Loucy (cell line): Measurements from ENCODE around the gene DMGDH.

Source experiments
- H2AFZ ChIP-seq: fragments of 200-600 bp; sonication (generic); 2 replicates; pipeline ENCODE4 v1.6.0; 2016; ENCODE audit warnings: antibody characterized with exemption, mild to moderate bottlenecking, low read length, moderate library complexity
- H3F3A ChIP-seq: fragments of 200-600 bp; 2 replicates; pipeline ENCODE4 v1.6.0; 2016; ENCODE audit warnings: antibody characterized with exemption, low read depth, mild to moderate bottlenecking
- H3K27me3 ChIP-seq: fragments of 200-600 bp; sonication (generic); 2 replicates; pipeline ENCODE4 v1.6.1; 2014; ENCODE audit warnings: low read length, mild to moderate bottlenecking; ENCODE audit not compliant: insufficient read depth, poor library complexity, severe bottlenecking
- H3K36me3 ChIP-seq: fragments of 200-600 bp; sonication (generic); 2 replicates; pipeline ENCODE4 v1.6.1; 2016; ENCODE audit warnings: low read length; ENCODE audit not compliant: insufficient read depth
- H3K4me1 ChIP-seq: fragments of 200-600 bp; sonication (generic); 2 replicates; pipeline ENCODE4 v1.5.1; 2014; ENCODE audit warnings: low read length, mild to moderate bottlenecking; ENCODE audit not compliant: insufficient read depth, poor library complexity, severe bottlenecking
- H3K4me2 ChIP-seq: fragments of 200-600 bp; sonication (generic); 2 replicates; pipeline ENCODE4 v1.6.0; 2014; ENCODE audit warnings: antibody characterized with exemption, low read length, low read depth, mild to moderate bottlenecking; ENCODE audit not compliant: poor library complexity, severe bottlenecking
- H3K4me3 ChIP-seq: fragments of 200-600 bp; sonication (generic); 2 replicates; pipeline ENCODE4 v1.5.1; 2014; ENCODE audit warnings: low read length, mild to moderate bottlenecking, mixed read lengths; ENCODE audit not compliant: poor library complexity, severe bottlenecking
- H3K79me2 ChIP-seq: fragments of 200-600 bp; sonication (generic); 2 replicates; pipeline ENCODE4 v1.6.1; 2014; ENCODE audit warnings: low read length; ENCODE audit not compliant: insufficient read depth
- H3K9ac ChIP-seq: fragments of 200-600 bp; sonication (generic); 2 replicates; pipeline ENCODE4 v1.6.0; 2014; ENCODE audit warnings: mild to moderate bottlenecking, low read depth, low read length, moderate library complexity; ENCODE audit not compliant: poor library complexity, severe bottlenecking
- H3K9me2 ChIP-seq: fragments of 200-600 bp; sonication (generic); replicated peaks from 2 replicates; pipeline ENCODE4 v1.6.1; 2016; ENCODE audit warnings: low read depth, low read length, mixed read lengths
- H3K9me3 ChIP-seq: fragments of 200-600 bp; sonication (generic); 2 replicates; pipeline ENCODE4 v1.6.1; 2014; ENCODE audit warnings: mild to moderate bottlenecking, antibody characterized with exemption, low read length, low read depth; ENCODE audit not compliant: insufficient read depth
- H4K20me1 ChIP-seq: fragments of 200-600 bp; sonication (generic); 2 replicates; pipeline ENCODE4 v1.6.0; 2014; ENCODE audit warnings: antibody characterized with exemption, low read length, mild to moderate bottlenecking; ENCODE audit not compliant: insufficient read depth, poor library complexity, severe bottlenecking
- CTCF ChIP-seq: fragments of 200-600 bp; sonication (generic); conservative IDR thresholded peaks from 2 replicates; pipeline ENCODE4 v1.5.1; 2014; ENCODE audit warnings: mild to moderate bottlenecking, antibody characterized with exemption, low read length
- EZH2phosphoT487 ChIP-seq: fragments of 200-600 bp; IDR thresholded peaks from 2 replicates; pipeline ENCODE4 v1.6.1; 2018; ENCODE audit warnings: antibody characterized with exemption, mild to moderate bottlenecking, moderate library complexity, borderline replicate concordance

Gene DMGDH

GRCh38 chr5:79093762-79094161 lies 24.3 kb upstream of the DMGDH start:
- H3K4me3 ChIP-seq, result no peak overlapping the region
- H3K4me2 ChIP-seq, result no peak overlapping the region
- no peaks in the 10 kb centered on the region for H4K20me1 ChIP-seq
- no peak overlapping the region for H3K9ac ChIP-seq
- TF ChIP-seq EZH2phosphoT487 (no peak), CTCF (no peak)
- no peaks in the 10 kb centered on the region for H3K9me2 ChIP-seq
- no peaks in the 10 kb centered on the region for H3K27me3 ChIP-seq
- no peaks in the 10 kb centered on the region for H3K36me3 ChIP-seq
- no peak overlapping the region for H2AFZ ChIP-seq
- H3K4me1 ChIP-seq, result peaks cover 3% of the 10 kb centered on the region
- no peaks in the 10 kb centered on the region for H3F3A ChIP-seq
- H3K79me2 ChIP-seq, result no peaks in the 10 kb centered on the region
- no peaks in the 10 kb centered on the region for H3K9me3 ChIP-seq

- H3K27me3 ChIP-seq, result no peaks in the 10 kb centered on the region
- H3K4me1 ChIP-seq, result peaks cover 3% of the 10 kb centered on the region
- H4K20me1 ChIP-seq, result no peaks in the 10 kb centered on the region
- H3K36me3 ChIP-seq, result no peaks in the 10 kb centered on the region
- H3F3A ChIP-seq, result no peaks in the 10 kb centered on the region
- no peak overlapping the region for H3K4me2 ChIP-seq
- no peaks in the 10 kb centered on the region for H3K79me2 ChIP-seq
- no peak overlapping the region for H3K9ac ChIP-seq
- no peak overlapping the region for H3K4me3 ChIP-seq
- no peaks in the 10 kb centered on the region for H3K9me2 ChIP-seq
- TF ChIP-seq EZH2phosphoT487 (no peak), CTCF (no peak)
- H3K9me3 ChIP-seq, result no peaks in the 10 kb centered on the region
- H2AFZ ChIP-seq, result no peak overlapping the region
Observed at GRCh38 chr5:79091064-79091463, 21.6 kb upstream of the DMGDH start.

GRCh38 chr5:79088507-79088906 lies 19.0 kb upstream of the DMGDH start:
- H3K79me2 ChIP-seq, result no peaks in the 10 kb centered on the region
- TF ChIP-seq EZH2phosphoT487 (no peak), CTCF (no peak)
- H3K4me2 ChIP-seq, result no peak overlapping the region
- H3K4me1 ChIP-seq, result no peaks in the 10 kb centered on the region
- no peaks in the 10 kb centered on the region for H3F3A ChIP-seq
- H3K9me2 ChIP-seq, result no peaks in the 10 kb centered on the region
- no peak overlapping the region for H3K4me3 ChIP-seq
- no peak overlapping the region for H2AFZ ChIP-seq
- no peaks in the 10 kb centered on the region for H3K36me3 ChIP-seq
- H3K9ac ChIP-seq, result no peak overlapping the region
- no peaks in the 10 kb centered on the region for H3K9me3 ChIP-seq
- no peaks in the 10 kb centered on the region for H4K20me1 ChIP-seq
- no peaks in the 10 kb centered on the region for H3K27me3 ChIP-seq
